ENCODE results near the gene CBLB.

Gene CBLB

DNA sequence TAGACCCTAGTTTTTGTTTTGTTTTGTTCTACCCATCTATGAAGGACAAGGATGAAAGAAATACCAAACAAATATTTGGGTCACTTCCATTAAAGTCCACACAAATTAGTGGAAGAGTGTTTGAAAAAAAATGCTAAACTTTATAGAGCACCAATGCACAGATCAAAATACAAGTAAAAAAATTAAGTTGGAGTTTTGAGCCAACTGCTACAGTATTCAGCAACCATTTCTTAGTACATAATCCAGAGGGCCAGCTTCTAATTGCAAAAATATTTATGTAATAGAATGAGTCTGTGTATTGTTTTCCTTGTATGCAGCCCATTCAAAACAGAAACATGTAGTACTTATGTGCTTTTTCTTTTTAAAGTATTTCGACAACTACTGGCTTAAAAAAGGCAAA, 121.1 kb downstream of the CBLB start:
- TF ChIP-seq CTCF (conservative IDR thresholded peaks at IDR 0.05; ENCODE audit: low read depth, low read length): no peak

GRCh38 chr3:105747060-105747541, 121.7 kb downstream of the CBLB start:
- no peak for TF ChIP-seq CTCF (conservative IDR thresholded peaks at IDR 0.05; ENCODE audit: low read depth, low read length)
- H3K4me3 ChIP-seq (ENCODE audit: low read length): no peak overlapping the region
- no peak for DNase-seq (ENCODE audit: low read depth)

More for the DNA sequence above, 121.1 kb downstream of the CBLB start:
- DNase-seq (ENCODE audit: low read depth): no peak
- no peak overlapping the region for H3K4me3 ChIP-seq (ENCODE audit: low read length)

DNA sequence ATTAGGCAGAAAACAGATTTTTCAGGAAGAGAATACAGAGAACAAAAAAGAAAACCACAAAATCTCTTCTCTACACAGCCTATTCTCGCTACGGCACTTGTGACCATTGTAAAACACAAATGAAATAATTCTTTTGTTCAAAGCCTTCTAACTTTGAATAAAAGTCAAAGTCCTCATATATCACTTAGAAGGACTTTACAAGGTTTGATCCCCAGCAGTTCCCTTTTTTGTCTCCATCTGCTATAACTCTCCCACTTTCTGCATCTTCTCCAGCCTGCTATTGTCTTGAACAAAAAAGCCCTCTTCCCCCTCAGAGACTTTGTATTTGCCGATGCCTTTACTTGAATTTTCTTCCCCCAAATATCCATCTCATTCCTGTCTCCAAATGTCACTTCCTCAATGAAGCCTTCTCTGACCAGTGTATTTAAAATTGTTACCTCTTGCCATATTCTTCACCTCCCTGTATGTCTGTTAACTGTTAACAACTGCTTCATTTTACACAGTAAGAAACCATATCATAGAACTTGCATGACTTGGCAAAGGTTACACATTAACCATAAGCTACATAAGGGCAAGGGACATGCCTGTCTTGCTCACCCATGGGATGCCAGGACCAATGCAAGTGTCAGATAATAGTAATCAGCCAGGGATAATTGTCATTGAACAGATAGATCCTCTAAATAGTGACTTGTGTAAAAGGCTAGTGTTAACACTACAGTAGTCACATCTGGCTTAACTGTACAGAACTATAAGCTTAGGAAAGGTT, 122.4 kb downstream of the CBLB start:
- no peak for DNase-seq (ENCODE audit: low read depth)
- H3K4me3 ChIP-seq (ENCODE audit: low read length): no peak overlapping the region
- TF ChIP-seq CTCF (conservative IDR thresholded peaks at IDR 0.05; ENCODE audit: low read depth, low read length): no peak

DNA sequence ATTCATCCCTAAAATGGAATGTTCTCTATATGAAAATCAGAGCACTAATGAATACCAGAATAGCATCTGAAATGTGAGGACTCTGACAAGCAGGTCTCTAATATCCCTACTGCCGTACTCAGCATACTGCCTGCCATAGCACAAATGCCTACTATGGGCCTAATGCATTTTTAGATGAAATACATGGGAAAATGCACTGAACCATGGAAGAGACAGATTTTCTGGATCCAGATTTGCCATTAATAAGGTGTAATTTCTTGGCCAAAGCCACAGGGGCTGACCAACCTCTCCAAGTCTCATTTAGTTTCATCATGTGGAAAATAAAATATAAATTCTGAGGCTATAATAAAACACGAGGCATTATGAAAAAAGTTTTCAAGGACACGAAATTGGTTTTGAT, 123.8 kb downstream of the CBLB start:
- no peak for DNase-seq (ENCODE audit: low read depth)
- H3K4me3 ChIP-seq (ENCODE audit: low read length): no peak overlapping the region
- no peak for TF ChIP-seq CTCF (conservative IDR thresholded peaks at IDR 0.05; ENCODE audit: low read depth, low read length)

- no peak overlapping the region for H3K4me3 ChIP-seq (ENCODE audit: low read length)
- TF ChIP-seq CTCF (conservative IDR thresholded peaks at IDR 0.05; ENCODE audit: low read depth, low read length): no peak
- no peak for DNase-seq (ENCODE audit: low read depth)
Observed at GRCh38 chr3:105744202-105744601, 124.6 kb downstream of the CBLB start.

- H3K4me3 ChIP-seq (ENCODE audit: low read length): no peak overlapping the region
- no peak for TF ChIP-seq CTCF (conservative IDR thresholded peaks at IDR 0.05; ENCODE audit: low read depth, low read length)
- DNase-seq (ENCODE audit: low read depth): no peak
Observed at GRCh38 chr3:105733356-105733755, 135.5 kb downstream of the CBLB start.

- no peak for DNase-seq (ENCODE audit: low read depth)
- TF ChIP-seq CTCF (conservative IDR thresholded peaks at IDR 0.05; ENCODE audit: low read depth, low read length): no peak
- no peak overlapping the region for H3K4me3 ChIP-seq (ENCODE audit: low read length)
Observed at GRCh38 chr3:105731686-105732085, 137.1 kb downstream of the CBLB start.
